Measurements from ENCODE around the gene TYK2. TPM values are rescaled to one million over a fixed set of nuclear protein-coding genes. Genes with fewer than 3 reads are reported as not detected.

TYK2 gene
- total RNA-seq, 2 experiments from 2014 or later = 251 to 263 TPM

DNA sequence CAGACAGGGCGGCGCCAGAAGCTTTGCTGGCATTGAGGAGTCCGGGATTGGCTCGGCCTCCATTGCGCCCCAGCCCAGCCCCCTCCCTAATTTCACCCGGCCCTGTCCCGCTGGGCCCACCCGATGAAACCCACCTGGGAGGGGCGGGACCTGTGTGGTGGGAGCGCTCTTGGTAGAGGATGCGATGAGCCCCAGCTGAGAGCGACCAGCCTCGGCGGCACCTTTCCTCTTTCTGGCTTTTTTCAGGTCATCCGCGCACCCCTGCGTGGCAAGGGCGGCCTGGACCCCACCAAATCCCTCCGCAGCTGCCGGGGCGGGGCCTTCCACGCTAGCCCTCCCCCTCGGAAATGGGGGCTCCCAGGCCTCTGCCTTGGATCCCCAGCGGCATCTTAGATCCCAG, 70.9 kb downstream of the TYK2 start, which contains the start of gene ZGLP1:
ZGLP1 (minus strand) TSS at position 393 of the 400 bp plus-strand sequence.
- DNase-seq = no peak

DNA sequence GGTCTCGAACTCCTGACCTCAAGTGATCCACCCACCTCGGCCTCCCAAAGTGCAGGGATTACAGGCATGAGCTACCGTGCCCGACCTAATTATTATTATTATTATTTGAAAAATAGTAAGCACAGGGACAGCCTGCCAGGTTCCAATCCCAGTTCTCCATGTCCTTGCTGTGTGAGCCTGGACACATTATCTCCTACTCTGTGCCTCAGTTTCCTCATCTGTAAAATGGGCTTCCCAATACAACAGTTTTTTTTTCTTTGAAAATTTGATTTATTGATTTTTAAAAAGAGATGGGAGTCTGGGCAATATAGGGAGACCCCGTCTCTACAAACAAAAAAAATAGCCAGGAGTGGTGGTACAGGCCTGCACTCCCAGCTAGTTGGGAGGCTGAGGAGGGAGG, 74.0 kb downstream of the TYK2 start:
- H3K4me3 Mint-ChIP-seq = no peak overlapping the region
- peaks cover 4% of the 10 kb centered on the region for H3K27me3 Mint-ChIP-seq
- no peaks in the 10 kb centered on the region for H3K4me1 Mint-ChIP-seq
- DNase-seq = no peak
- ChIA-PET CTCF (interaction anchor here (1.2 to 1.8 kb wide), 4 partner anchors 9 to 35 kb away, joined by 3 to 6 read pairs (median 4); partner anchors contain the start of gene ICAM1), POLR2A (no interaction called here)
- no peaks in the 10 kb centered on the region for H3K9me3 Mint-ChIP-seq
- no peak overlapping the region for H3K27ac Mint-ChIP-seq
- H3K36me3 Mint-ChIP-seq (ENCODE audit: low read depth) = no peaks in the 10 kb centered on the region

More for the DNA sequence above, 70.9 kb downstream of the TYK2 start, which contains the start of gene ZGLP1:
- POLR2A ChIA-PET = no interaction called here
- no peaks in the 10 kb centered on the region for H3K9me3 Mint-ChIP-seq
- H3K4me1 Mint-ChIP-seq = peaks cover 3% of the 10 kb centered on the region
- CTCF ChIA-PET = interaction anchor here (1.2 to 1.6 kb wide), 2 partner anchors 13 to 555 kb away, joined by 3 to 4 read pairs; no protein-coding TSS in a partner anchor
- no peak within 1 kb of the TSS for H3K4me3 Mint-ChIP-seq
- no peaks in the 10 kb centered on the region for H3K27me3 Mint-ChIP-seq
- no peaks in the 10 kb centered on the region for H3K36me3 Mint-ChIP-seq (ENCODE audit: low read depth)
- peak within 1 kb of the TSS; percentile 5 for H3K27ac Mint-ChIP-seq

DNA sequence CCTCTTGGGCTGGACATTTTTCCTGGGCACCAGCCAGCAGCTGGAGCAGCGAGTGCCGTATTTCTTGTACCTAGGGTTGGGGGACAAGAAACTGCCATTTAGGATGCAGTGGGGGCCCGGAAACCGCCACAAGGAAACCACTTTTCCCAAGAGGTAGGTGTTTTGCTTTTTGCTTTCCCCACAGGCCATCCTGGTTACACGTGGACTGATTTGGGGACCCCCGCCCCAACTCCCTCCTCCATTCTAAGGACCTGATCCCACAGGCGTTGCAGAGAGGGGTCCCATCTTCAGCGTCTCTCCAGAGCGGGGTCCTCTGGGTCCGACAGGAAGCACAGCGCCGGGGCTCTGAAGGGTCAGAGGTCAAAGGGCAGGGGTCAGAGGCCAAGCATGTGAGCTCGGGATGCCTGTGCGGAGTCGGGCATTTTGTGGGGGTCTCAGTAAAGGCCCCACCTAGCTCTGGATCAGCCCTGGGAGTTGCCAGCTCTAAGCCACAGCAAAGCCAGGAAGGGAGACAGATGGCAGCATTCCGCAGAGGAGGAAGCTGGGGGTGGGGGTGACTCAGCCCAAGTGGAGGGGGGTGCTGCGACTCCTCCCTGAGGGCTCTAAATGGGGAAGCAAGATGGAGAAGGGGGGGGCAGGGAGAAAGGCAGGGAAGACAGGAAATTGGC, 75.1 kb downstream of the TYK2 start:
- Mint-ChIP-seq H3K27me3 (peaks cover 6% of the 10 kb centered on the region), H3K9me3 (no peaks in the 10 kb centered on the region), H3K4me1 (no peaks in the 10 kb centered on the region), H3K4me3 (no peak overlapping the region), H3K36me3 (ENCODE audit: low read depth) (no peaks in the 10 kb centered on the region), H3K27ac (no peak overlapping the region)
- no peak for DNase-seq
- ChIA-PET POLR2A (no interaction called here), CTCF (interaction anchor here (0.5 to 1.8 kb wide), 6 partner anchors 10 to 67 kb away, joined by 3 to 6 read pairs (median 3); no protein-coding TSS in a partner anchor)

Small RNA genes lying within 50 kb of the gene (microRNA-seq; reads per million reads assigned to microRNA genes)
- gene MIR1181 (ENCODE audit: borderline microRNAs expressed, borderline replicate concordance) = 0.63 reads per million

Other genes starting within 250 kb of the TYK2 start
- 100 to 1,000 TPM; 375 to 404 TPM for gene DNMT1, start 185.6 kb downstream of the TYK2 start, total RNA-seq
- 1 to 10 TPM; 6.1 to 6.5 TPM for gene S1PR2, start 149.2 kb downstream of the TYK2 start, total RNA-seq
- gene MRPL4, start 128.4 kb downstream of the TYK2 start, total RNA-seq = 10 to 100 TPM; 58.7 to 67.9 TPM
- 1 to 10 TPM; 8.0 to 9.0 TPM for gene ICAM1, start 109.5 kb downstream of the TYK2 start, total RNA-seq
- gene ICAM4, start 93.6 kb downstream of the TYK2 start, total RNA-seq = 1 to 10 TPM; 1.4 to 1.8 TPM
- gene ICAM5, start 90.6 kb downstream of the TYK2 start, total RNA-seq = under 1 TPM; 0.12 to 0.17 TPM
- 1 to 10 TPM; 1.6 to 3.4 TPM for gene ZGLP1, start 70.8 kb downstream of the TYK2 start, total RNA-seq
- 1 to 10 TPM; 5.5 to 9.0 TPM for gene FDX2, start 64.6 kb downstream of the TYK2 start, total RNA-seq
- gene RAVER1, start 47.0 kb downstream of the TYK2 start, total RNA-seq = 10 to 100 TPM; 69.3 to 75.6 TPM
- 100 to 1,000 TPM; 230 to 233 TPM for gene ICAM3, start 40.9 kb downstream of the TYK2 start, total RNA-seq
- gene CDC37, start 23.0 kb upstream of the TYK2 start, total RNA-seq = 100 to 1,000 TPM; 200 to 205 TPM
- 10 to 100 TPM; 12.7 to 14.3 TPM for gene PDE4A, start 40.0 kb upstream of the TYK2 start, total RNA-seq
- gene KEAP1, start 122.8 kb upstream of the TYK2 start, total RNA-seq = 10 to 100 TPM; 68.3 to 93.8 TPM
- gene S1PR5, start 136.9 kb upstream of the TYK2 start, total RNA-seq = not detected
- gene ATG4D, start 163.3 kb upstream of the TYK2 start, total RNA-seq = 10 to 100 TPM; 40.0 to 41.4 TPM
- 10 to 100 TPM; 68.1 to 78.4 TPM for gene KRI1, start 185.4 kb upstream of the TYK2 start, total RNA-seq
- gene CDKN2D, start 188.4 kb upstream of the TYK2 start, total RNA-seq = 10 to 100 TPM; 78.6 to 88.9 TPM
- gene AP1M2, start 206.7 kb upstream of the TYK2 start, total RNA-seq = not detected
- 100 to 1,000 TPM; 162 to 189 TPM for gene SLC44A2, start 245.0 kb upstream of the TYK2 start, total RNA-seq